Activated B cell treated with CpG ODN at 0.5 μM for 24 hours (primary cell): ENCODE results near the gene CCDC3. TPM values are rescaled to one million over a fixed set of nuclear protein-coding genes. Genes with fewer than 3 reads are reported as not detected.

ENCODE experiments used
- ATAC-seq: fragments of 200-7000 bp; cut with Tn5 transposase; one replicate; pipeline ENCODE4 v1.10.0; 2021; ENCODE audit warnings: low read depth, mild to moderate bottlenecking, moderate library complexity
- CTCF ChIA-PET: fragments of 350-600 bp; sonication (Branson Sonifier 250); formaldehyde crosslinking; loops from one replicate; lab custom pipeline; 2021; ENCODE audit warnings: antibody characterized with exemption; lab: Charles Lee
- POLR2A ChIA-PET: fragments of 350-600 bp; sonication (Branson Sonifier 250); formaldehyde crosslinking; loops from one replicate; lab custom pipeline; 2021; ENCODE audit warnings: antibody characterized with exemption; lab: Charles Lee
- DNase-seq: peaks from one replicate; pipeline ENCODE4 v3.0.0; 2022
- H3K27ac Mint-ChIP-seq: one replicate; pipeline ENCODE4 v1.8.0; 2020; ENCODE audit warnings: mixed read lengths
- H3K27me3 Mint-ChIP-seq: one replicate; pipeline ENCODE4 v1.8.0; 2021; ENCODE audit warnings: mixed read lengths
- H3K36me3 Mint-ChIP-seq: one replicate; pipeline ENCODE4 v1.8.0; 2021; ENCODE audit warnings: low read depth, mixed read lengths
- H3K4me1 Mint-ChIP-seq: one replicate; pipeline ENCODE4 v1.8.0; 2021; ENCODE audit warnings: mixed read lengths
- H3K4me3 Mint-ChIP-seq: one replicate; pipeline ENCODE4 v1.8.0; 2020; ENCODE audit warnings: mild to moderate bottlenecking, mixed read lengths
- H3K9me3 Mint-ChIP-seq: one replicate; pipeline ENCODE4 v1.8.0; 2020; ENCODE audit warnings: mixed read lengths
- intact Hi-C: fragments of 100-400 bp; cut with micrococcal nuclease; formaldehyde crosslinking; loops from one replicate; pipeline ENCODE4 v1.15.1; 2024
- total RNA-seq: library from RNA; stranded (reverse); gene quantifications from 2 replicates; pipeline ENCODE4 v1.2.3, GENCODE V29; 2022
- TF ChIP-seq, protein P1 (sequence below): fragments of 200-600 bp; IDR thresholded peaks from one replicate; pipeline ENCODE4 v1.8.0; 2022; ENCODE audit warnings: antibody characterized with exemption, mild to moderate bottlenecking

The CCDC3 gene
- total RNA-seq, 1 donor from 2014 or later: 0.07 TPM

DNA sequence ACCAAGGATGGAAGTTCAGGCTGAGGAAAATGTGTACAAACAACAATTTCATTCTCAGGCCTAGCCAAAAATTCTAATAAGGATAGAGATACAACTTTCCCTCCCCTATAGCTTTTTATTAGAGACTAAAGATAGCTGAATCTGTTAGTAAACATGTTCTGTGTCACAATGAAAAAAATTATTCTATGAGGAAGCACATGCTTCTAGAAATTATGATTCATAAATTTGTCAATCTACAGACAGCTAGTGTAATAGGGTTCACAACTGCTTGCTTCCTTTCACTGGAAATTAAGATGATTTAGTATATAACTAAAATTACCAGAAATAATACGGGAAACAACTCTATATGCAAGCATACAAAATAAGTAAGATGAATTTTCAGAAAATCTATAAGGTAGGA lies 56.6 kb downstream of the CCDC3 start:
- Mint-ChIP-seq H3K36me3 (no peaks in the 10 kb centered on the region), H3K4me3 (no peak overlapping the region), H3K27me3 (peaks cover 2% of the 10 kb centered on the region), H3K9me3 (no peaks in the 10 kb centered on the region), H3K27ac (no peak overlapping the region), H3K4me1 (peaks cover 2% of the 10 kb centered on the region)
- ChIA-PET POLR2A (no interaction called here), CTCF (no interaction called here)
- TF ChIP-seq, protein P1, sequence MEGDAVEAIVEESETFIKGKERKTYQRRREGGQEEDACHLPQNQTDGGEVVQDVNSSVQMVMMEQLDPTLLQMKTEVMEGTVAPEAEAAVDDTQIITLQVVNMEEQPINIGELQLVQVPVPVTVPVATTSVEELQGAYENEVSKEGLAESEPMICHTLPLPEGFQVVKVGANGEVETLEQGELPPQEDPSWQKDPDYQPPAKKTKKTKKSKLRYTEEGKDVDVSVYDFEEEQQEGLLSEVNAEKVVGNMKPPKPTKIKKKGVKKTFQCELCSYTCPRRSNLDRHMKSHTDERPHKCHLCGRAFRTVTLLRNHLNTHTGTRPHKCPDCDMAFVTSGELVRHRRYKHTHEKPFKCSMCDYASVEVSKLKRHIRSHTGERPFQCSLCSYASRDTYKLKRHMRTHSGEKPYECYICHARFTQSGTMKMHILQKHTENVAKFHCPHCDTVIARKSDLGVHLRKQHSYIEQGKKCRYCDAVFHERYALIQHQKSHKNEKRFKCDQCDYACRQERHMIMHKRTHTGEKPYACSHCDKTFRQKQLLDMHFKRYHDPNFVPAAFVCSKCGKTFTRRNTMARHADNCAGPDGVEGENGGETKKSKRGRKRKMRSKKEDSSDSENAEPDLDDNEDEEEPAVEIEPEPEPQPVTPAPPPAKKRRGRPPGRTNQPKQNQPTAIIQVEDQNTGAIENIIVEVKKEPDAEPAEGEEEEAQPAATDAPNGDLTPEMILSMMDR: no peak
- no peak for ATAC-seq
- intact Hi-C loops: no loop called here
- no peak for DNase-seq

DNA sequence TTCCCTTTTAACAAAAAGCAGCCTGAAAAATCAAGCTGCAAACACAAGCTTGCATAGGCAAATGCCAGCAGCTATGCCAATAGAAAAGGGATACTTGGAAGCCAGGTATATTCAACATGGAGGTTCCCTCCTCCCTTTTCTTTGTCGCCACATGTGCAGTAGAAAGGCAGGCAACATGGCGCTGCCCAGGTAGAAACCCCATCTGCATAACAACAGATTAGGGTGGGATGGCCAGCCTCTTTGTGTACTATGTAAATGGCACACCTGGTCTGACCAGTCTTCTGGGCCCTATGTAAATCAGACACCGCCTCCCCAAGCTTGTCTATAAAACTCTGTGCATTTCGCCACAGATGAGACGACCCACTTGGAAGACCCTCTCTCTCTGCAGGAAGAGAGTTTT lies 58.1 kb downstream of the CCDC3 start:
- no peak for ATAC-seq
- H3K4me1 Mint-ChIP-seq: peaks cover 2% of the 10 kb centered on the region
- no peak overlapping the region for H3K27ac Mint-ChIP-seq
- no peak for DNase-seq
- no peaks in the 10 kb centered on the region for H3K36me3 Mint-ChIP-seq
- H3K27me3 Mint-ChIP-seq: peaks cover 7% of the 10 kb centered on the region
- intact Hi-C loops: no loop called here
- H3K9me3 Mint-ChIP-seq: no peaks in the 10 kb centered on the region
- TF ChIP-seq, protein P1: no peak
- no peak overlapping the region for H3K4me3 Mint-ChIP-seq
- ChIA-PET POLR2A (no interaction called here), CTCF (no interaction called here)

GRCh38 chr10:12941966-12942365 lies 59.5 kb downstream of the CCDC3 start:
- ChIA-PET POLR2A (no interaction called here), CTCF (no interaction called here)
- H3K36me3 Mint-ChIP-seq: no peaks in the 10 kb centered on the region
- DNase-seq (no peak), ATAC-seq (no peak)
- peaks cover 12% of the 10 kb centered on the region for H3K27me3 Mint-ChIP-seq
- TF ChIP-seq, protein P1: no peak
- peaks cover 2% of the 10 kb centered on the region for H3K4me1 Mint-ChIP-seq
- intact Hi-C loops: no loop called here
- no peaks in the 10 kb centered on the region for H3K9me3 Mint-ChIP-seq
- no peak overlapping the region for H3K27ac Mint-ChIP-seq
- no peak overlapping the region for H3K4me3 Mint-ChIP-seq

DNA sequence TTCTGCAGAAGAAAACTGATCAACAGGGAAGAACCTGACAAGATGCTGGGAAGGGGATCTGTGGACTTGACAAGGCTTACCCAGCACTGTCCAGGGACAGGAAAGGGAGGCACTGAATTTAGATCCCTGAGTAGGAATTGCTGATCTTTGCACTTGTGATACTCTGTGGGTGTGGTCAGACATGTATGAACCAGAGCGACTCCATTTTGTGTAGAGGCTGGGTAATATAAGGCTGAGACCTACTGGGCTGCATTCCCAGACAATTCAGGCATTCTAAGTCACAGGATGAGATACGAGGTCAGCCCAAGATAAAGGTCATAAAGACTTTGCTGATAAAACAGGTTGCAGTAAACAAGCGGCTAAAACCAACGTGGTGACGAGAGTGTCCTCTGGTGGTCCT lies 60.7 kb downstream of the CCDC3 start:
- Mint-ChIP-seq H3K4me1 (peaks cover under 1% of the 10 kb centered on the region), H3K4me3 (no peak overlapping the region), H3K9me3 (no peaks in the 10 kb centered on the region), H3K27me3 (peaks cover 14% of the 10 kb centered on the region), H3K36me3 (no peaks in the 10 kb centered on the region), H3K27ac (no peak overlapping the region)
- DNase-seq (no peak), ATAC-seq (no peak)
- POLR2A ChIA-PET: no interaction called here
- intact Hi-C loops: no loop called here
- TF ChIP-seq, protein P1: no peak
- CTCF ChIA-PET: no interaction called here

GRCh38 chr10:12938271-12938670 lies 63.2 kb downstream of the CCDC3 start:
- no peak for DNase-seq
- Mint-ChIP-seq H3K27me3 (peaks cover 17% of the 10 kb centered on the region), H3K9me3 (no peaks in the 10 kb centered on the region), H3K27ac (no peak overlapping the region), H3K36me3 (no peaks in the 10 kb centered on the region), H3K4me3 (no peak overlapping the region), H3K4me1 (no peaks in the 10 kb centered on the region)
- POLR2A ChIA-PET: no interaction called here
- TF ChIP-seq, protein P1: no peak
- CTCF ChIA-PET: no interaction called here
- intact Hi-C loops: no loop called here
- no peak for ATAC-seq
